Testis (tissue), 2 donors: ENCODE results near the gene SLC4A2.

ENCODE experiments used
- POLR2A ChIP-seq: fragments of 450-650 bp; IDR thresholded peaks from one replicate; pipeline ENCODE4 v1.6.1; 2017; ENCODE audit warnings: antibody characterized with exemption, mild to moderate bottlenecking, moderate library complexity
- TF ChIP-seq, protein P1 (sequence below), 3 experiments: fragments of 450-650 bp in 2 of 3; fragments of 200-600 bp in 1 of 3; sonication (generic) in 1 of 3; IDR thresholded peaks; one replicate each; pipeline ENCODE4 v1.5.1; 2016 to 2019; ENCODE audit warnings: antibody characterized with exemption in 3 of 3, mild to moderate bottlenecking in 2 of 3, moderate library complexity in 1 of 3

- TF ChIP-seq, protein P1, sequence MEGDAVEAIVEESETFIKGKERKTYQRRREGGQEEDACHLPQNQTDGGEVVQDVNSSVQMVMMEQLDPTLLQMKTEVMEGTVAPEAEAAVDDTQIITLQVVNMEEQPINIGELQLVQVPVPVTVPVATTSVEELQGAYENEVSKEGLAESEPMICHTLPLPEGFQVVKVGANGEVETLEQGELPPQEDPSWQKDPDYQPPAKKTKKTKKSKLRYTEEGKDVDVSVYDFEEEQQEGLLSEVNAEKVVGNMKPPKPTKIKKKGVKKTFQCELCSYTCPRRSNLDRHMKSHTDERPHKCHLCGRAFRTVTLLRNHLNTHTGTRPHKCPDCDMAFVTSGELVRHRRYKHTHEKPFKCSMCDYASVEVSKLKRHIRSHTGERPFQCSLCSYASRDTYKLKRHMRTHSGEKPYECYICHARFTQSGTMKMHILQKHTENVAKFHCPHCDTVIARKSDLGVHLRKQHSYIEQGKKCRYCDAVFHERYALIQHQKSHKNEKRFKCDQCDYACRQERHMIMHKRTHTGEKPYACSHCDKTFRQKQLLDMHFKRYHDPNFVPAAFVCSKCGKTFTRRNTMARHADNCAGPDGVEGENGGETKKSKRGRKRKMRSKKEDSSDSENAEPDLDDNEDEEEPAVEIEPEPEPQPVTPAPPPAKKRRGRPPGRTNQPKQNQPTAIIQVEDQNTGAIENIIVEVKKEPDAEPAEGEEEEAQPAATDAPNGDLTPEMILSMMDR (IDR thresholded peaks at IDR 0.05), result peak in 1 of 3 experiments; percentile 5
- TF ChIP-seq POLR2A, result no peak
These were observed 675 bp downstream of the SLC4A2 start for GRCh38 chr7:151060113-151060415.
